Activated CD8-positive, alpha-beta T cell treated with anti-CD3 and anti-CD28 coated beads for 36 hours (primary cell): ENCODE measurements around the gene LRRC18. TPM values are rescaled to one million over a fixed set of nuclear protein-coding genes. Genes with fewer than 3 reads are reported as not detected.

ENCODE experiments used
- ATAC-seq: fragments of 200-7000 bp; cut with Tn5 transposase; one replicate; pipeline ENCODE4 v1.10.0; 2021; ENCODE audit warnings: mild to moderate bottlenecking, moderate library complexity
- CTCF ChIA-PET: fragments of 350-600 bp; sonication (Branson Sonifier 250); formaldehyde crosslinking; loops from one replicate; lab custom pipeline; 2021; ENCODE audit warnings: antibody characterized with exemption; lab: Charles Lee
- POLR2A ChIA-PET: fragments of 350-600 bp; sonication (Branson Sonifier 250); formaldehyde crosslinking; loops from one replicate; lab custom pipeline; 2021; ENCODE audit warnings: antibody characterized with exemption; lab: Charles Lee
- DNase-seq: peaks from one replicate; pipeline ENCODE4 v3.0.0-alpha.2; 2020
- H3K27ac Mint-ChIP-seq: one replicate; pipeline ENCODE4 v1.8.0; 2021; ENCODE audit warnings: mild to moderate bottlenecking, mixed read lengths
- H3K27me3 Mint-ChIP-seq: one replicate; pipeline ENCODE4 v1.8.0; 2021; ENCODE audit warnings: mixed read lengths
- H3K36me3 Mint-ChIP-seq: one replicate; pipeline ENCODE4 v1.8.0; 2021; ENCODE audit warnings: low read depth, mixed read lengths
- H3K4me1 Mint-ChIP-seq: one replicate; pipeline ENCODE4 v1.8.0; 2021; ENCODE audit warnings: low read depth, mixed read lengths
- H3K4me3 Mint-ChIP-seq: one replicate; pipeline ENCODE4 v1.8.0; 2021; ENCODE audit warnings: mild to moderate bottlenecking, moderate library complexity, mixed read lengths
- H3K9me3 Mint-ChIP-seq: one replicate; pipeline ENCODE4 v1.8.0; 2021; ENCODE audit warnings: mixed read lengths
- CTCF ChIP-seq: fragments of 200-600 bp; IDR thresholded peaks from one replicate; pipeline ENCODE4 v1.8.0; 2022; ENCODE audit warnings: antibody characterized with exemption, mild to moderate bottlenecking
- intact Hi-C: fragments of 100-400 bp; cut with micrococcal nuclease; formaldehyde crosslinking; loops from one replicate; pipeline ENCODE4 v1.10.0; 2022
- total RNA-seq, 2 experiments: library from RNA; stranded (reverse); gene quantifications; one replicate each; pipeline ENCODE4 v1.2.3, GENCODE V29; 2021

LRRC18 gene
- total RNA-seq, 2 experiments from 2014 or later, result not detected

- Mint-ChIP-seq H3K9me3 (no peaks in the 10 kb centered on the region), H3K4me3 (no peak overlapping the region), H3K27ac (no peak overlapping the region), H3K36me3 (no peaks in the 10 kb centered on the region), H3K4me1 (no peaks in the 10 kb centered on the region), H3K27me3 (no peaks in the 10 kb centered on the region)
- no peak for TF ChIP-seq CTCF
- CTCF ChIA-PET, result no interaction called here
- intact Hi-C loops, result no loop called here
- POLR2A ChIA-PET, result no interaction called here
- ATAC-seq, result no peak
- no peak for DNase-seq
These were observed 577 bp downstream of the LRRC18 start for GRCh38 chr10:48938990-48939536.

GRCh38 chr10:48938281-48938680, 1.4 kb downstream of the LRRC18 start:
- ATAC-seq, result no peak

GRCh38 chr10:48937796-48938195, 1.8 kb downstream of the LRRC18 start:
- no peak for ATAC-seq
- H3K4me1 Mint-ChIP-seq, result no peaks in the 10 kb centered on the region
- no peak overlapping the region for H3K27ac Mint-ChIP-seq
- no peaks in the 10 kb centered on the region for H3K9me3 Mint-ChIP-seq
- TF ChIP-seq CTCF, result no peak
- no peaks in the 10 kb centered on the region for H3K36me3 Mint-ChIP-seq
- H3K27me3 Mint-ChIP-seq, result no peaks in the 10 kb centered on the region
- no peak overlapping the region for H3K4me3 Mint-ChIP-seq
- ChIA-PET CTCF (no interaction called here), POLR2A (no interaction called here)
- no peak for DNase-seq
- intact Hi-C loops, result no loop called here

More at GRCh38 chr10:48938281-48938680, 1.4 kb downstream of the LRRC18 start:
- Mint-ChIP-seq H3K9me3 (no peaks in the 10 kb centered on the region), H3K27ac (no peak overlapping the region), H3K4me1 (no peaks in the 10 kb centered on the region), H3K36me3 (no peaks in the 10 kb centered on the region), H3K4me3 (no peak overlapping the region), H3K27me3 (no peaks in the 10 kb centered on the region)
- ChIA-PET POLR2A (no interaction called here), CTCF (no interaction called here)
- DNase-seq, result no peak
- TF ChIP-seq CTCF, result no peak
- intact Hi-C loops, result no loop called here

GRCh38 chr10:48935577-48935976, 4.1 kb downstream of the LRRC18 start:
- intact Hi-C loops, result no loop called here
- H3K4me1 Mint-ChIP-seq, result no peaks in the 10 kb centered on the region
- TF ChIP-seq CTCF, result no peak
- ChIA-PET CTCF (no interaction called here), POLR2A (no interaction called here)
- H3K36me3 Mint-ChIP-seq, result no peaks in the 10 kb centered on the region
- H3K27me3 Mint-ChIP-seq, result no peaks in the 10 kb centered on the region
- ATAC-seq (no peak), DNase-seq (no peak)
- no peak overlapping the region for H3K27ac Mint-ChIP-seq
- no peak overlapping the region for H3K4me3 Mint-ChIP-seq
- H3K9me3 Mint-ChIP-seq, result no peaks in the 10 kb centered on the region

GRCh38 chr10:48934672-48935501, 4.8 kb downstream of the LRRC18 start:
- intact Hi-C loops, result no loop called here
- no peak for TF ChIP-seq CTCF
- no peaks in the 10 kb centered on the region for H3K4me1 Mint-ChIP-seq

More at GRCh38 chr10:48934672-48935501, 4.8 kb downstream of the LRRC18 start:
- H3K9me3 Mint-ChIP-seq, result no peaks in the 10 kb centered on the region
- ATAC-seq (no peak), DNase-seq (no peak)
- ChIA-PET CTCF (no interaction called here), POLR2A (no interaction called here)
- H3K27ac Mint-ChIP-seq, result no peak overlapping the region
- H3K36me3 Mint-ChIP-seq, result no peaks in the 10 kb centered on the region
- H3K4me3 Mint-ChIP-seq, result no peak overlapping the region
- H3K27me3 Mint-ChIP-seq, result no peaks in the 10 kb centered on the region
